AG10803 (cell line): Measurements from ENCODE around the gene DMD.

Experiments used
- DNase-seq: peaks from one replicate; pipeline ENCODE4 v3.0.0; 2010; ENCODE audit warnings: low read depth
- H3K4me3 ChIP-seq: 2 replicates; pipeline ENCODE4 v1.5.1; 2011; ENCODE audit warnings: mild to moderate bottlenecking, low read length, control low read depth
- CTCF ChIP-seq: conservative IDR thresholded peaks from 2 replicates; pipeline ENCODE4 v1.5.1; 2011; ENCODE audit warnings: mild to moderate bottlenecking, low read length, control low read depth, inconsistent platforms

Gene DMD

DNA sequence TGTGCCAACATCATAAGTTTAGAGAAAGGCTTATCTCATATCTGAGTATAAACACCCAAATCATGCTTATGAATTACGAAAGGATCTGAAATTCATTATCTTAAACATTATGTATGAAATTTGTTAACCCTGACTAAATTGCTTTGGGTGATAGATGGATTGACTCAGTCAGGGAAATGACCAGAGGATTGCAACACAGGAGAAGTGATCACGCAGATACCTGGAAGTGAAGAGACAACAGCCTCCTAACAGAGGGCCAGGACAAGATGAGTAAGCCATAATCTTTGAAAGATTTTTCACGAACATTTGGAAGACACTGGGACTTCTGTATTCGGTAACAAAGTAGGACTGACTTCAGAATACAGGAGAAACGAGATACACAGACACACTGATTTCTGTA, 363.4 kb downstream of the DMD start:
- no peak overlapping the region for H3K4me3 ChIP-seq
- TF ChIP-seq CTCF, result no peak
- DNase-seq, result no peak

DNA sequence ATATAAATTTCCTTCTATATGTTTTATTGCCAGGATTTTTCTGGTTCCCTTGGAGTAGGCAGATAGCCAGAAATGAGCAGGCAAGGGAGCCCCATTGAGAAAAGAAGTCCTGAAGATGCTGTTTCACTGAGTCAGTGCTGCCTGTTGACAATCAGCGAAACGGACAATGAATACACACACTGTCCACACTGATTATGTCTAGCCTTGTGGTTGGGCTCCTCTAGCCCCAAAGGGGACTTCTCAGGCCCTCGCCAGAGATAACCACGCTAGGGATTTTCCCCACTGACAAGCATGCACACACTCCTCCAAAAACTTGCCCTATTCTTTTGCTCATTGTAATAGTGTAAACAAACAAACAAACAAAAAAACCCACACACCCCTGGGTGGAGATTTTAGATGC, 369.3 kb downstream of the DMD start:
- H3K4me3 ChIP-seq, result no peak overlapping the region
- DNase-seq, result no peak
- no peak for TF ChIP-seq CTCF

DNA sequence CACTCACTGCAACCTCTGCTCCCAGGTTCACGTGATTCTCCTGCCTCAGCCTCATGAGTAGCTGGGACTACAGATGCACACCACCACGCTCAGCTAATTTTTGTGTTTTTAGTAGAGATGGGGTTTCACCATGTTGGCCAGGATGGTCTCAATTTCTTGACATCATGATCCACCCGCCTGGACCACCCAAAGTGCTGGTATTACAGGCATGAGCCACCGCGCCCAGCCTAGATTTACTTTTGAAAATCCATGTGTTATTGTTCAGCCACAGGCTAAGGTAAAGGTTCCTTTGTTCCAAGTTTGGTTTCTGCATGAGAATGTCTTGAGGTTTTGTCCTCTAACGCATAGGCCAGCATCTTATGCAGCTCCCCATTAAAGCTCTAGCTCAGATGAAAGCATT, 371.6 kb downstream of the DMD start:
- no peak overlapping the region for H3K4me3 ChIP-seq
- no peak for TF ChIP-seq CTCF

GRCh38 chrX:32825009-32825408, 386.3 kb downstream of the DMD start:
- no peak for TF ChIP-seq CTCF
- DNase-seq, result no peak
- H3K4me3 ChIP-seq, result no peak overlapping the region

More for the DNA sequence above, 371.6 kb downstream of the DMD start:
- DNase-seq, result no peak

DNA sequence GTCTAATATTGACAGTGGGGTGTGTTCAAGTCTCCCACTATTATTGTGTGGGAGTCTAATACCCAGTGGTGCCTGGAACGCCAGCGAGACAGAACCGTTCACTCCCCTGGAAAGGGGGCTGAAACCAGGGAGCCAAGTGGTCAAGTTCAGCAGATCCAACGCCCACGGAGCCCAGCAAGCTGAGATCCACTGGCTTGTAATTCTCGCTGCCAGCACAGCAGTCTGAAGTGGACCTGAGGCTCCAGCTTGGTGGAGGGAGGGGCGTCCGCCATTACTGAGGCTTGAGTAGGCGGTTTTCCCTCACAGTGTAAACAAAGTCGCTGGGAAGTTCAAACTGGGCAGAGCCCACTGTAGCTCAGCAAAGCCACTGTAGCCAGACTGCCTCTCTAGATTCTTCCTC, 407.3 kb downstream of the DMD start:
- no peak for DNase-seq
- TF ChIP-seq CTCF, result no peak
- H3K4me3 ChIP-seq, result no peak overlapping the region

DNA sequence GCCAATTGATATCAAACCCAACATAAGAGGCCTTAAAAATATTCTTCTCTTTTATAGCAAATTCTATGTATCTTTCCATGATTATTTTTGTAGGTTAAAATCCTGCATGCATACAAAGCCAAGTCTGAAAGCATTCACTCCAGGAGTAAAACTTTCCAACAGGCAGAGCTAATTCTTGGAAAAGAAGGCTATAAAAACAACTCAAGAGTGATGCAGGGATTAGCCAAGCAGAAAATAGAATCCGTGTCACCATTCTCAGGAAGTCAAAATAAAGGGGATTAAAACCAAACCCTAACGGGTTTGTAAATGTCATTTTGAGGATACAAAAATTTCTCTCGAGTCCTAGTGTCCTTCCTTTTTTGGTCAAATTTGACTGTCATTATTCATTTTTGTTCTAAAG, 412.4 kb downstream of the DMD start:
- TF ChIP-seq CTCF, result no peak
- DNase-seq, result no peak
- H3K4me3 ChIP-seq, result no peak overlapping the region

DNA sequence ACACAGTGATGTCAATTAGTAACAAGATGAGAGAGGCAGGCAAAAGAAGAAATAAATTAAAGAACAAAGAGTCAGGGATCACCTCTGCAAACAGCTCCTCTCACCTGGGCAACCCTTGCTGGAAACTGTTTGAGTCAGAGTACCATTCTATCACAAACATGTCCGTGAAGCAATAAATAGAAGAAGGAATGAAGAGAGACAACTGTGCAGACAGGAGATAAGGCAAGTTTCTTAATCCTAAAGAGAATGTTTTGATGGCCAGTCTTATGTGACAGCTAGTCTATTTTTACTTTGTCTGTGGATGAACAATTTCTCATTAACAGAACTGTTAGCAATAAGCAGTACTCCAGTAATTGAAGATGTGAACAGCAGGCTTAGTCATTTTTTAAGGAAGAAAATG, 422.4 kb downstream of the DMD start:
- DNase-seq, result no peak
- no peak for TF ChIP-seq CTCF
- H3K4me3 ChIP-seq, result no peak overlapping the region
